NCI-H2227 treated with DMSO at 0.1 percent for 48 hours (cell line): Measurements from ENCODE around the gene PHYKPL.
"Not testable (repeated sequence)": the region's sequence is repeated elsewhere in the genome, so short reads cannot be mapped to it uniquely, and the experiment has no call there.

Experiments
- DNase-seq: peaks from one replicate; lab custom pipeline; 2025; lab: John Stamatoyannopoulos, UW

PHYKPL gene

DNA sequence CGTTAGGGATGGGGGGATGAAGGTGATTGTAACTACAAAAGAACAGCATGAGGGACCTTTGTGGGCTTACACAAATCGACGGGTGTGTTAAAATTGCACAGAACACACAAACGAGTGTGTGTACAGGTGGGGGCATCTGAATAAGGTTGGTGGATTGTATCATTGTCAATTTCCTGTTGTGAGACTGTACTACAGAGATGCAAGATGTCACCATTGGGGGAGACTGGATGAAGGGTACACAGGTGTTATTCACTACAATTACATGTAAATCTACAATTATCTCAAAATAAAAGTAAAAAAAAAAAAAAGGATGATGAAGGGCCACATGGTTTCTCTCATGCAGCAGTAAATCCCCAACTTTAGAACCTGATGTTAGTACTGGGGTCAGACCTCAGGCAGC is 31.4 kb upstream of the PHYKPL start:
- DNase-seq: no peak

DNA sequence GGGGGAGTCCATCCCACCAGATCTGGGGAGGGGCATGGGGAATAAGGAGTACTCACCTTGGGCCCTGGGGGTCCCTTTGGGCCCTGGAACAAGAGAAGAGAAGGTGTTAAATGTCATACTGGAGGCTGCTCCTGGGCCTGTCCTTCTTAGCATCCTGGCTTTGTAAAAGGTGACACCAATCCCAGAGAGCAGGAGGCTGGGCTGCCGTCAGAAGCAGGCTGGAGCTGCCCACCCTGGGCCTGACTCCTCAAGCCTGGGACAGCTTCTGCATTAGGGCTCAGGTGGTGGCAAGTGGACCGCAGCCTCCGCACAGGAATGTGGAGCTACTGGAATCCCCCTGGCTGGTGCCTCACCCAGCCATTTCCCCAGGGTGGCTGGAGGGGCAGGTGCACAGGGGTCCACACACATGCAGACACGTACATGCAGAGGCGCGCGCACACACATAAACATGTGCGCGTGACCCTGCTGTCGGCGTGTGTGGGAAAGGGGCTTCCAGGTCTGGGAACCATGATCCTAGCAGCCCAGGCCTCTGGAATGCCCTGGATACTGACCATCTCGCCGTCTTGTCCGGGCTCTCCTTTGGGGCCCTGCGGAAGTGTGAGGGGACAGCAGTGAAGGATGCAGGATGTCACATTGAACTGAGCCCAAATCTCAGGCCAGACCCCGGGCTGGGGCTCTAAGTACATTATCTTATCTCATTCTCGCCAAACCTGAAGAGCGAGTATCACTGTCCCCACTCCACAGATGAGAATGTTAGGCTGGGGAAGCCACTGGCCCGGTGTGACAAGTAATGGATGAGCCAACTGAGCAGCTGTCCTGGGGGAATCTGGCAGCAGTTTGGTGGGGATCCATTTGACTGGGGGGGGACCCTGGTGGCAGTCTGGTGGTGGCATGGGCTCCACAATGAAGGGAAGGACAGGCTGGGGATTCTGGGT is 29.3 kb upstream of the PHYKPL start:
- DNase-seq: no peak

DNA sequence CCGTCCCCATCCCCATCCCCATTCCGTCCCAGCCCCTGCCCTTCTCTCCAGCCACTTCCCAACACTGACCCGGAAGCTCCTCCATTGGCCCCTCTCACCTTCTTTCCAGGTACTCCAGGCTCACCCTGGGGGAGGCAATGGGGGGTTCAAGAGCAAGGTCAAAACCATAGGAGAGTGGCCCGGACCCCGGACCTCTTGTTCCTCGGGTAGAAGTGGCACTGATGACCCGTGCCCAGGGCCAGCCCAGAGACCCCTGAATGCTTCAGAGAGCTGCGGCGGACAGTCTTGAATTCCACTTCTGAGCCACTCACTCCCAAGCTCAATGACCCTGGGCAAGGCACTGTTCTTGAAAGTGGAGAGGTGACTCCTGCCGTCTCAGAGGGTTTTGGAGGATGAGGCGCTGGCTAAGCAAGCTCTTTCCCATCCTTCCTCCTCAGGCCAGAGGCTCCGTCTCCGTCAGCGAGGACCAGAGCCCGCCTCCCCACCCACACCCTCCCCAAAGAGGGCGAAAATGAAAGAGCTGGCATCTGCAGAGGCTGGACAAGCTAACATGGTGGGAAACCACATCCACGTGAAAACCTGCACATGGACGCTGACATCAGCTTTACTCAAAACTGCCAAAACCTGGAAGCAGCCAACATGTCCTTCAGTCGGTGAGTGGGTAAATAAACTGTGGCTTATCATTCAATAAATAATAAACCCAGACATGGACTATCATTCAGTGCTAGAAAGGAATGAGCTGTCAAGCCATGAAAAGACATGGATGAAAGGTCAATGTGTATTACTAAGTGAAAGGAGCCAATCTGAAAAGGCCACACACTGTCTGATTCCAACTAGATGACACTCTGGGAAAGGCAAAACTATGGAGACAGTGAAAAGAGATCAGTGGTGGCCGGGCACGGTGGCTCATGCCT is 27.3 kb upstream of the PHYKPL start:
- no peak for DNase-seq

DNA sequence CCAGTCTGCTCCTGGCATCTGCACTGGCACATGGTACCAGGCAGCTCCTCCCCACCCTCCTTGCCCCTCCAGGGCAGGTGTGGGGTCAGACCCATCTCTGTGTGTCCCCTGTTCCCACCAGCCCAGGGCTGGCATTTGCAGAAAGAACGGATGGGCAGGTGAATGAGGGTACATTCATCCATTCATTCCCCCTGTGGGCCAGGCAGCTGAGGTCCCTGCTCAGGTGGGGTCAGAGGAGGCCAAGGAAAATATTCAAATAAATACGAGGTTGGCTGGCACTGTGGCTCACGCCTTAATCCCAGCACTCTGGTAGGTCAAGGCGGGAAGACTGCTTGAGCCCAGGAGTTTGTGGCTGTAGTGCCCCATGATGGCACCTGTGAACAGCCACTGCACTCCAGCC is 25.0 kb upstream of the PHYKPL start:
- no peak for DNase-seq

DNA sequence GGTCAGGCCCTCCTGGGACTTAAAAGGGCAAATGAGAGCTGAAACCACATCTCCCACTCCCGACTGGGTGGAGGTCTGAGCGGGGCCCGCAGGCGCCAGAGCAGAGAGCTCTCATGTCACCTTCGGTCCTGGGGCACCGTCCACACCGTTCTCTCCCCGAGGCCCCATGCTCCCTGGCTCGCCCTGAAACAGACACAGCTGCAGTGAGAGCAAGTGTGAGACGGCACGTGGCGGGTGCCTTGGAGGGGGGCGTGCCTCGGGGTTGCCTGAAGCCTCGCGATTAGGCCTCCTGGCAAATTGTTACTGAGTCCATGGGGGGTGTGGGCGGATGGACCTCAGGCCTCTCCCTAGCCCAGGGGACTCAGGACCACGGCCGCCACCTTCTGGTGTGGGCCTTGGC is 24.1 kb upstream of the PHYKPL start:
- DNase-seq: no peak

- not testable (repeated sequence) for DNase-seq
Measured at GRCh38 chr5:178253632-178254031, 21.0 kb upstream of the PHYKPL start.

GRCh38 chr5:178252258-178252657 is 19.7 kb upstream of the PHYKPL start:
- no peak for DNase-seq

GRCh38 chr5:178250263-178250662 is 17.7 kb upstream of the PHYKPL start:
- DNase-seq: no peak

GRCh38 chr5:178249191-178249989 is 16.8 kb upstream of the PHYKPL start:
- no peak for DNase-seq

- DNase-seq: no peak
Measured at GRCh38 chr5:178248750-178249149, 16.1 kb upstream of the PHYKPL start.

- DNase-seq: no peak
Measured at GRCh38 chr5:178247481-178248456, 15.2 kb upstream of the PHYKPL start.

DNA sequence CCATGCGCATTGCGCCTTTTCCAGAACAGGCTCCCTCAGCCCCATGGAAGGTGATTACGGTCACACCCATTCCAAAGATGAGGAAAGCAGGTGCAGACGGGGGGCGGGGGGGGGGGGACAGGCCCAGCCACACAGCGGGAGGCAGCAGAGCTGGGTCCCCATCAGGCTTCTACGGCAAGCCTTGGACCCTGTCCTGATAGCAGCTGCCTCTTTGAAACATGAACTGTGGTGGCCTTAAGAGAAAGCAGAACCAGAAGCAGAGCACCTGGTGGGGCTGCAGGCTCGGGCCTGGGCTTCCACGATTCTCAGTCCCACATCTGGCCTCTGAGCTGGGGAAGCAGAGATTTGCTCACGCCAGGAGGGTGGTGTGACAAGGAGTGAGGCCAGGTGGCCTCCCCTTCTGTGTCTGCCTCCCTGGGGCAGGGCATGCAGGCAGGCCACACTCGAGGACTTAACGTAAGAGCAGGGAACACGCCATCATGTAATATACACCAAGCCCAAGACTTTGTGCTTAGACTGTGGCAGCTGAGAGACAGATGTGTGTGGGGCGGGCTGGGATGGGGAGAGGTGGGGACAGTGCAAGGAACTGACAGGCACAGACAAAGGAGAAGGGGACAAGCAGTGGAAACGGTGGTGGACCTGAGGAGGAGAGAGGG is 14.2 kb upstream of the PHYKPL start:
- DNase-seq: no peak

GRCh38 chr5:178245389-178245788 is 12.8 kb upstream of the PHYKPL start:
- DNase-seq: no peak

GRCh38 chr5:178244576-178244975 is 12.0 kb upstream of the PHYKPL start:
- no peak for DNase-seq

DNA sequence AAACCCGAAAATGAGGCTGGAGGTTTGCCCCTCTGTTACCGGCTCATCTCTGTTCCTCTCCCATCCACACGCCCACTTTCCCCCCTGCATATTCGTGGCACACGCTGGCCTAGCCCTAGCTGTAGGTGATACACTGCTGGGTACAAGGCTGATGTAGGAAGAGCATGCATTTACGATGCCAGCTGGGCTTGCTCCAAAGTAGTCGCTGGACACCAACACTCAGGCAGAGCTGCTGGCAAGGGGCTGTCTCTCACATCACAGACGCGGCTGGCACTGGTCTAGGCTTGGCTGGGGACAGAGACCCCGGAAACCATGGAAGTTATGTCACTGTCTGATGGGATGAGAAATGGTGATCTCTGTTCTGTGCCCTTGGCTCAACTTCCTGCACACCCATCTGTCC is 9.8 kb upstream of the PHYKPL start:
- no peak for DNase-seq

- DNase-seq: no peak
Measured at GRCh38 chr5:178241688-178242231, 9.2 kb upstream of the PHYKPL start.

- DNase-seq: no peak
Measured at GRCh38 chr5:178241231-178241663, 8.6 kb upstream of the PHYKPL start.

- DNase-seq: no peak
Measured at GRCh38 chr5:178240766-178241165, 8.2 kb upstream of the PHYKPL start.

- no peak for DNase-seq
Measured at GRCh38 chr5:178240341-178240741, 7.7 kb upstream of the PHYKPL start.
